Karpas-422 (cell line): ENCODE data around the gene OR10A4. TPM values are rescaled to one million over a fixed set of nuclear protein-coding genes. Genes with fewer than 3 reads are reported as not detected.
"Not testable (repeated sequence)": the region's sequence is repeated elsewhere in the genome, so short reads cannot be mapped to it uniquely, and the experiment has no call there.

Source experiments
- DNase-seq: peaks from one replicate; pipeline ENCODE4 v3.0.0-alpha.2; 2015
- H2AFZ ChIP-seq: fragments of 200-600 bp; sonication (generic); 2 replicates; pipeline ENCODE4 v1.6.1; 2014; ENCODE audit warnings: antibody characterized with exemption, low read length, mixed read lengths
- H3K27ac ChIP-seq: fragments of 200-600 bp; sonication (generic); 2 replicates; pipeline ENCODE4 v1.5.1; 2014; ENCODE audit warnings: mild to moderate bottlenecking, low read length, moderate library complexity
- H3K27me3 ChIP-seq: fragments of 200-600 bp; sonication (generic); 2 replicates; pipeline ENCODE4 v1.6.1; 2014; ENCODE audit warnings: low read length, mixed read lengths
- H3K36me3 ChIP-seq: fragments of 200-600 bp; sonication (generic); 2 replicates; pipeline ENCODE4 v1.6.1; 2014; ENCODE audit warnings: low read length, mixed read lengths; ENCODE audit not compliant: insufficient read depth
- H3K4me1 ChIP-seq: fragments of 200-600 bp; sonication (generic); 2 replicates; pipeline ENCODE4 v1.6.1; 2014; ENCODE audit warnings: mild to moderate bottlenecking, low read length, mixed read lengths
- H3K4me2 ChIP-seq: fragments of 200-600 bp; sonication (generic); 2 replicates; pipeline ENCODE4 v1.6.1; 2014; ENCODE audit warnings: low read length, low read depth, mild to moderate bottlenecking; ENCODE audit not compliant: poor library complexity, severe bottlenecking
- H3K4me3 ChIP-seq: fragments of 200-600 bp; sonication (generic); 2 replicates; pipeline ENCODE4 v1.5.1; 2014; ENCODE audit warnings: mild to moderate bottlenecking, antibody characterized with exemption, low read length, mixed read lengths
- H3K79me2 ChIP-seq: fragments of 200-600 bp; sonication (generic); 2 replicates; pipeline ENCODE4 v1.6.1; 2014; ENCODE audit warnings: mild to moderate bottlenecking, low read length, mixed read lengths
- H3K9ac ChIP-seq: fragments of 200-600 bp; sonication (generic); 2 replicates; pipeline ENCODE4 v1.6.0; 2014; ENCODE audit warnings: low read length
- H3K9me2 ChIP-seq: fragments of 200-600 bp; sonication (generic), shearing (Covaris generic); replicated peaks from 2 replicates; pipeline ENCODE4 v1.6.0; 2014; ENCODE audit warnings: mild to moderate bottlenecking, low read length, moderate library complexity; ENCODE audit not compliant: insufficient read depth
- H3K9me3 ChIP-seq: fragments of 300-700, 200-600 bp; sonication (generic); 2 replicates; pipeline ENCODE4 v1.6.1; 2014; ENCODE audit warnings: low read length, mixed read lengths
- H4K20me1 ChIP-seq: fragments of 200-600 bp; sonication (generic); 2 replicates; pipeline ENCODE4 v1.6.1; 2014; ENCODE audit warnings: mild to moderate bottlenecking, antibody characterized with exemption, low read length, low read depth; ENCODE audit not compliant: insufficient read depth
- total RNA-seq: library from RNA; depleted of rRNA; stranded (reverse); fragments of >200 nt; shearing (Covaris generic); gene quantifications from 2 replicates; pipeline ENCODE4 v1.2.3, GENCODE V29; 2014; ENCODE audit warnings: low replicate concordance

OR10A4 gene
- total RNA-seq, 1 experiment from 2014 or later, result not detected

DNA sequence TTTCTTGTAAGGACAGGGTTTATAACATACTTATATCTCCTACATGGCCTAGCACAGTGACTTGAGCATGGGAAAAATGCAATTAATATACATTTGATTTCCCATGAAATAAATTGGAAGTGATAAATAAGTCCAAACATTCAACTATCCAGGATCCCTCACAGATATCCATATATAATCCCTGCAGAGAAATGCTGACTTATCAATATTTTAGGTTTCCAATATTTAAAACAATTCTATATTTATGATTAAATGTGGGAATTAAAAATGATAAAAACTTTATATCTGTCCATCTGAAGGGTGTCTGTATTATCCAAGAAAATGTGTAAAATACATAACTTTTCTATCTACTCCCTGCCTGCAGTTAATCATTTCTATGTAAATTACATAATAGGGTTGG, 6.3 kb downstream of the OR10A4 start:
- Histone ChIP-seq H3K4me2 (no peak overlapping the region), H4K20me1 (no peaks in the 10 kb centered on the region), H3K27ac (no peak overlapping the region), H2AFZ (no peak overlapping the region), H3K79me2 (no peaks in the 10 kb centered on the region), H3K9ac (no peak overlapping the region), H3K27me3 (no peaks in the 10 kb centered on the region), H3K9me3 (no peaks in the 10 kb centered on the region), H3K9me2 (no peaks in the 10 kb centered on the region), H3K4me1 (no peaks in the 10 kb centered on the region), H3K36me3 (no peaks in the 10 kb centered on the region), H3K4me3 (no peak overlapping the region)
- DNase-seq, result no peak

DNA sequence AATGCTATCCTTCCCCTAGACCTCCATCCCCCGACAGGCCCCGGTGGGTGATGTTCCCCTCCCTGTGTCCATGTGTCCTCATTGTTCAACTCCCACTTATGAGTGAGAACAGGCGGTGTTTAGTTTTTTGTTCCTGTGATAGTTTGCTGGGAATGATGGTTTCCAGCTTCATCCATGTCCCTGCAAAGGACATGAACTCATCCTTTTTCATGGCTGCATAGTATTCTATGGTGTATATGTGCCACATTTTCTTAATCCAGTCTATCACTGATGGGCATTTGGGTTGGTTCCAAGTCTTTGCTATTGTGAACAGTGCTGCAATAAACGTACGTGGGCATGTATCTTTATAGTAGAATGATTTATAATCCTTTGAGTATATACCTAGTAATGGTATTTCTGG, 11.3 kb downstream of the OR10A4 start:
- H3K27ac ChIP-seq, H3K4me3 ChIP-seq, H3K36me3 ChIP-seq, H3K27me3 ChIP-seq, H3K9ac ChIP-seq, H3K79me2 ChIP-seq, H3K9me2 ChIP-seq, H3K4me1 ChIP-seq, H3K9me3 ChIP-seq, H2AFZ ChIP-seq, DNase-seq, H4K20me1 ChIP-seq, H3K4me2 ChIP-seq: not testable (repeated sequence)

DNA sequence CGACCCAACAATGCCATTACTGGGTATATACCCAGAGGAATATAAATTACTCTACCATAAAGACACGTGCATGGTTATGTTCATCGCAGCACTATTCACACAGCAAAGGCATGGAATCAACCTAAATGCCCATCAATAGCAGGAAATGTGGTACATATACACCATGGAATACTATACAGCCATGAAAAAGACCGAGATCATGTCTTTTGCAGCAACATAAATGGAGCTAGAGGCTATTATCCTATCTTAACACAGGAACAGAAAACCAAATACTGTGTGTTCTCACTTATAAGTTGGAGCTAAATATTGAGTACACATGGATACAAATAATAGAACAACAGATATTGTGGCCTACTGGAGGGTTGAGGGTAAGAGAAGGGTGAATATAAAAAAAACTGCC, 12.4 kb downstream of the OR10A4 start:
- Histone ChIP-seq H3K36me3 (no peaks in the 10 kb centered on the region), H3K4me2 (no peak overlapping the region), H3K9me2 (no peaks in the 10 kb centered on the region), H2AFZ (no peak overlapping the region), H3K79me2 (no peaks in the 10 kb centered on the region), H3K9ac (no peak overlapping the region), H3K27ac (no peak overlapping the region), H3K9me3 (no peaks in the 10 kb centered on the region), H4K20me1 (no peaks in the 10 kb centered on the region), H3K27me3 (no peaks in the 10 kb centered on the region), H3K4me1 (no peaks in the 10 kb centered on the region), H3K4me3 (no peak overlapping the region)
- DNase-seq, result no peak

DNA sequence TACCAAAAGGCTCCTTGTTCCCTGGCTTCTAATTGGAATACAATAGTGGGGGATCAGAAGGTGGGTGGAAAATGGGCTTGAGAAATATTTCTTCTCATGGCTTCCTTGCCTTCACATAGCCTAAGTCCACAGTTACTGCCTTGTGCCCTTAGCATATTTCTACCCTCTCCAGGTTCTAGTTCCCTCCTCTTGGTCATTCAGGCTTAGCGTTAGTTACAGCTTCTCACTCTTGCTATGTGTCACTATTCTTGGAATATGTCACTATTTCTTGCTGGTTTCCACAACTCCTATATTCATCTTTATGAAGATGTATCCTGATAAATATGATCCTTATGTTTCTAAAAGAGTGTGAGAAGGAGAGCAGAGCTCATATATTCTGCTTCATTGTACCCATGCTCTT, 13.4 kb downstream of the OR10A4 start:
- Histone ChIP-seq H3K9me3 (no peaks in the 10 kb centered on the region), H3K9ac (no peak overlapping the region), H3K79me2 (no peaks in the 10 kb centered on the region), H3K9me2 (no peaks in the 10 kb centered on the region), H3K27me3 (no peaks in the 10 kb centered on the region), H2AFZ (no peak overlapping the region), H3K36me3 (no peaks in the 10 kb centered on the region), H3K4me1 (no peaks in the 10 kb centered on the region), H4K20me1 (no peaks in the 10 kb centered on the region), H3K27ac (no peak overlapping the region), H3K4me2 (no peak overlapping the region), H3K4me3 (no peak overlapping the region)
- DNase-seq, result no peak

DNA sequence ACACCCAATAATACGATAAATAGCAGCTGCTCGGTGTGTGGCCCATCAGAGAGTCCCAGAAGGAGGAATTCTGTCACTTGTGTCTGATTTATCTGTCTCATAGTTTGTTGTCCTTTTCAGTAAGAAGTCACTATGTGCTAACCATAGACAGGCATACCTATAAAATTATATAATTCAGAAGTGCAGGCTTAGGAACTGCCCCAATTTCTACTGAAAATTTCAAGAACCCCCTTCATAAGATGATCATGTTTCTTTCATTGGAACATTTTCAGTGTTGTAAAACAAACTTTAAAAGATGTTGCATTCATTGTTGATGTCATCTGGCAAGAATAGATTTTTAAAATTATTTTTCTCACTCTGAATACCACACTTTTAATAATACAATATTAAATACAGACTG, 16.0 kb downstream of the OR10A4 start, which contains the start of gene OR2D2:
TSS of gene OR2D2 (minus strand) at position 101 of the 400 bp plus-strand sequence. CDS start at position 101, 0 bp downstream.
- no peak for DNase-seq
- Histone ChIP-seq H3K9me3 (no peaks in the 10 kb centered on the region), H3K9me2 (no peaks in the 10 kb centered on the region), H4K20me1 (no peaks in the 10 kb centered on the region), H3K9ac (no peak within 1 kb of the TSS), H3K4me2 (no peak within 1 kb of the TSS), H3K4me1 (no peaks in the 10 kb centered on the region), H3K79me2 (no peaks in the 10 kb centered on the region), H3K27me3 (no peaks in the 10 kb centered on the region), H3K27ac (no peak within 1 kb of the TSS), H3K4me3 (no peak within 1 kb of the TSS), H2AFZ (no peak within 1 kb of the TSS), H3K36me3 (no peaks in the 10 kb centered on the region)

DNA sequence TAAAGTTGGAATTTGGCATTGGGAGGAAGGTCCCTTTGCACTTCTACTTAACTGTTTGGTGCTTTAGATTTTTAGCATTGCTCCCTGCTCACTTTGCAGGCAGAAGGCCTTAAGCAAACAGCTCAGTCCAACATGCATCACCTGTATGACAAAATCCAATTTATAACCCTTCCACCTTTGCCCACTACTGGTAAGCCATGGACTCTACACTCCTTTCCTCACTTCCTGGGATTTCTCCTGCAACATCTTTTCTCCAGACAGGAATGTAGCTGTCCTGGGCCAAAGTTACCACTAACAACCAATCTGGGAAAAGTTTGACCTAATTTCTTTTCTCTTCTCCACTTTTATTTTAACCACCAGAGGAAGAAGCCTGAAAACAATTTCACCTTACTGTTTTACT, 17.7 kb downstream of the OR10A4 start:
- Histone ChIP-seq H3K9ac (no peak overlapping the region), H3K9me2 (no peaks in the 10 kb centered on the region), H3K4me2 (no peak overlapping the region), H4K20me1 (no peaks in the 10 kb centered on the region), H3K27ac (no peak overlapping the region), H3K9me3 (no peaks in the 10 kb centered on the region), H3K27me3 (no peaks in the 10 kb centered on the region), H3K4me1 (no peaks in the 10 kb centered on the region), H3K36me3 (no peaks in the 10 kb centered on the region), H3K4me3 (no peak overlapping the region), H3K79me2 (no peaks in the 10 kb centered on the region), H2AFZ (no peak overlapping the region)
- DNase-seq, result no peak

DNA sequence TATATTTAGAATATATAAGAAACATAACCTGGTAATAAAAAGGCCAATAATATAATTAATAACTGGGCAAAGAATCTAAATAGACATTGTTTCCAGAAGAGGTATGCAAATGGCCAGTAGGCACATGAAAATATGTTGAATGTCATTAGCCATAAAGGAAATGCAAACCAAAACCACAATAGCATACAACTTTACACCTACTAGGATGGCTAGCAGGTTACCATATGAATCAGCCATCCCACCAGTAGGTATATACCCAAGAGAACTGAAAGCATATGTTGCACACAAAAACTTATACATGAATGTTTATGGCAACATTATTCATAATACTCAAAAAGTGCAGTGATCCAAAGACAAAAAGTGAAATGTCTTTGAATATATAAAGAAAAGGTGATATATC, 18.6 kb downstream of the OR10A4 start:
- Histone ChIP-seq H3K4me2 (no peak overlapping the region), H3K9me2 (no peaks in the 10 kb centered on the region), H3K9ac (no peak overlapping the region), H3K4me3 (no peak overlapping the region), H3K4me1 (no peaks in the 10 kb centered on the region), H3K36me3 (no peaks in the 10 kb centered on the region), H3K27me3 (no peaks in the 10 kb centered on the region), H3K79me2 (no peaks in the 10 kb centered on the region), H3K27ac (no peak overlapping the region), H4K20me1 (no peaks in the 10 kb centered on the region), H3K9me3 (no peaks in the 10 kb centered on the region), H2AFZ (no peak overlapping the region)
- DNase-seq, result no peak

DNA sequence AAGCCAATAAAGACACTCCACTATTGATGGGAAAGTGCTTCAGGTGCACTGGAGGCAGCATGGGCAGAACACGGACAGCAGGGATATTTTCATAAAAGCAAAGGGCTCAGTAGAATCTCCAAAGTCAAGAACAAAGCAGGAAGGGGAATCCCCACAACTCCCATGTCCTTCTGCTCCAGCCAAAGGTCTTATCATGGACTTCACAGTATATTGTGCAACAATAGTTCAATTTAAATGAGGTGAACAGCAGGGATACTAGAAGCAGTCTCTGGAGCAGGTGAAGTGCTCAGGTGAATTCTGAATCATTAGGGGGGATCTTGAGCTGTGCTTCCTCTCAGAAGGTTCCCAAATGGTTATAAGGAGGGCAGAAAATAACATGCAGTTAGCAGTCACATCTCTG, 22.5 kb downstream of the OR10A4 start:
- no peak overlapping the region for H3K9ac ChIP-seq
- H4K20me1 ChIP-seq, result no peaks in the 10 kb centered on the region
- no peak overlapping the region for H2AFZ ChIP-seq
- H3K9me3 ChIP-seq, result no peaks in the 10 kb centered on the region
- H3K36me3 ChIP-seq, result no peaks in the 10 kb centered on the region
- H3K4me2 ChIP-seq, result no peak overlapping the region
- H3K27me3 ChIP-seq, result no peaks in the 10 kb centered on the region
- H3K4me1 ChIP-seq, result no peaks in the 10 kb centered on the region
- no peaks in the 10 kb centered on the region for H3K9me2 ChIP-seq
- no peak overlapping the region for H3K4me3 ChIP-seq
- no peak for DNase-seq
- no peak overlapping the region for H3K27ac ChIP-seq
- no peaks in the 10 kb centered on the region for H3K79me2 ChIP-seq
